ENCODE results near the gene STMN3. TPM values are rescaled to one million over a fixed set of nuclear protein-coding genes. Genes with fewer than 3 reads are reported as not detected.

The STMN3 gene
- total RNA-seq, 4 donors from 2014 or later = 7.6 to 17.4 (median 12.0) TPM

GRCh38 chr20:63591786-63592355 lies 61.4 kb downstream of the STMN3 start:
- DNase-seq (ENCODE audit: low spot score) (no peak), ATAC-seq (ENCODE audit: low FRiP score) (no peak)
- TF ChIP-seq CTCF (IDR thresholded peaks at IDR 0.05) = no peak

GRCh38 chr20:63591147-63591533 lies 62.1 kb downstream of the STMN3 start:
- DNase-seq (ENCODE audit: low spot score) = no peak
- no peak for ATAC-seq (ENCODE audit: low FRiP score)
- no peak for TF ChIP-seq CTCF (IDR thresholded peaks at IDR 0.05)

GRCh38 chr20:63590218-63591146 lies 62.7 kb downstream of the STMN3 start:
- TF ChIP-seq CTCF (IDR thresholded peaks at IDR 0.05) = no peak
- ATAC-seq (ENCODE audit: low FRiP score) = no peak
- DNase-seq (ENCODE audit: low spot score) = no peak

Small RNA genes within 50 kb of the gene (small RNA-seq; reads per million reads assigned to genes)
- not detected for gene TNFRSF6B

Other genes starting within 250 kb of the STMN3 start
- gene KCNQ2, start 180.8 kb downstream of the STMN3 start, total RNA-seq = not detected
- gene EEF1A2, start 154.3 kb downstream of the STMN3 start, total RNA-seq = 1 to 10 TPM in 3 of 4 donors, not detected in 1; 2.1 to 4.7 (median 2.8) TPM
- gene PPDPF, start 132.7 kb downstream of the STMN3 start, total RNA-seq = 100 to 1,000 TPM in 1 of 4 donors, 10 to 100 TPM in 3; 22.2 to 108 (median 75.8) TPM
- under 1 TPM in 3 of 4 donors, not detected in 1; 0.12 to 0.63 (median 0.28) TPM for gene PTK6, start 116.0 kb downstream of the STMN3 start, total RNA-seq
- not detected for gene SRMS, start 105.7 kb downstream of the STMN3 start, total RNA-seq
- under 1 TPM in 2 of 4 donors, not detected in 2; 0.19 to 0.38 TPM for gene FNDC11, start 99.3 kb downstream of the STMN3 start, total RNA-seq
- 10 to 100 TPM; 12.1 to 58.1 (median 31.8) TPM for gene HELZ2, start 79.2 kb downstream of the STMN3 start, total RNA-seq
- 10 to 100 TPM in 1 of 4 donors, 1 to 10 TPM in 3; 6.6 to 12.8 (median 9.2) TPM for gene GMEB2, start 26.3 kb downstream of the STMN3 start, total RNA-seq
- 10 to 100 TPM; 10.2 to 34.4 (median 21.6) TPM for gene RTEL1, start 4.9 kb upstream of the STMN3 start, total RNA-seq
- 10 to 100 TPM; 10.5 to 91.9 (median 12.3) TPM for gene TNFRSF6B, start 43.2 kb upstream of the STMN3 start, total RNA-seq
- 10 to 100 TPM; 25.5 to 44.3 (median 40.9) TPM for gene ARFRP1, start 54.6 kb upstream of the STMN3 start, total RNA-seq
- 10 to 100 TPM; 13.2 to 34.5 (median 20.6) TPM for gene ZGPAT, start 54.6 kb upstream of the STMN3 start, total RNA-seq
- 10 to 100 TPM in 2 of 4 donors, 1 to 10 TPM in 2; 7.4 to 21.1 (median 14.0) TPM for gene LIME1, start 83.2 kb upstream of the STMN3 start, total RNA-seq
- 10 to 100 TPM; 25.3 to 82.0 (median 40.9) TPM for gene SLC2A4RG, start 86.4 kb upstream of the STMN3 start, total RNA-seq
- 10 to 100 TPM; 11.1 to 65.3 (median 17.8) TPM for gene ZBTB46, start 177.8 kb upstream of the STMN3 start, total RNA-seq
- gene ABHD16B, start 208.1 kb upstream of the STMN3 start, total RNA-seq = not detected
- gene TPD52L2, start 211.8 kb upstream of the STMN3 start, total RNA-seq = 100 to 1,000 TPM; 102 to 131 (median 113) TPM
- gene DNAJC5, start 241.7 kb upstream of the STMN3 start, total RNA-seq = 10 to 100 TPM; 29.9 to 56.3 (median 45.4) TPM

Measured in omental fat pad (tissue), 4 donors.